ACHN (cell line): ENCODE data around the gene PRRX2.
"Not testable (repeated sequence)": the region's sequence is repeated elsewhere in the genome, so short reads cannot be mapped to it uniquely, and the experiment has no call there.

Experiments
- DNase-seq: peaks from one replicate; pipeline ENCODE4 v3.0.0-alpha.2; 2015
- in situ Hi-C: cut with HindIII; loops from 2 replicates; pipeline ENCODE4 v1.10.0; 2017; ENCODE audit warnings: low sequenced_read_pairs, low pct_ligation_motif_present, low pct_unique_long_range_greater_than_20kb

Gene PRRX2

GRCh38 chr9:129635099-129636065 lies 30.1 kb upstream of the PRRX2 start:
- in situ Hi-C loops, result no loop called here
- no peak for DNase-seq

GRCh38 chr9:129636343-129636742 lies 29.1 kb upstream of the PRRX2 start:
- in situ Hi-C loops, result not testable (repeated sequence)

GRCh38 chr9:129637102-129637501 lies 28.3 kb upstream of the PRRX2 start:
- in situ Hi-C loops, result no loop called here
- DNase-seq, result no peak

More at GRCh38 chr9:129636343-129636742, 29.1 kb upstream of the PRRX2 start:
- DNase-seq, result not testable (repeated sequence)

- in situ Hi-C loops, result no loop called here
- no peak for DNase-seq
Measured at GRCh38 chr9:129637673-129638439, 27.6 kb upstream of the PRRX2 start.

GRCh38 chr9:129639034-129639630 lies 26.3 kb upstream of the PRRX2 start:
- DNase-seq, result no peak
- in situ Hi-C loops, result no loop called here

- in situ Hi-C loops, result no loop called here
- DNase-seq, result no peak
Measured at GRCh38 chr9:129639756-129640085, 25.7 kb upstream of the PRRX2 start.

- in situ Hi-C loops, result no loop called here
- DNase-seq, result no peak
Measured at GRCh38 chr9:129640086-129640870, 25.2 kb upstream of the PRRX2 start.

- DNase-seq, result no peak
- in situ Hi-C loops, result no loop called here
Measured at GRCh38 chr9:129640871-129641749, 24.3 kb upstream of the PRRX2 start.

GRCh38 chr9:129641750-129642585 lies 23.5 kb upstream of the PRRX2 start, which contains the start of gene ASB6:
ASB6 (minus strand) TSS chr9:129642151; CDS start chr9:129641999, 152 bp downstream.
- in situ Hi-C loops, result no loop called here
- peak; percentile 91 for DNase-seq

GRCh38 chr9:129643706-129644105 lies 21.7 kb upstream of the PRRX2 start:
- DNase-seq, result no peak
- in situ Hi-C loops, result no loop called here

- in situ Hi-C loops, result no loop called here
- no peak for DNase-seq
Measured at GRCh38 chr9:129644365-129644764, 21.1 kb upstream of the PRRX2 start.

- in situ Hi-C loops, result no loop called here
- no peak for DNase-seq
Measured at GRCh38 chr9:129644902-129645301, 20.5 kb upstream of the PRRX2 start.

- DNase-seq, result no peak
- in situ Hi-C loops, result no loop called here
Measured at GRCh38 chr9:129646252-129646651, 19.2 kb upstream of the PRRX2 start.

- in situ Hi-C loops, result no loop called here
Measured at GRCh38 chr9:129646654-129647053, 18.8 kb upstream of the PRRX2 start.

GRCh38 chr9:129647635-129648034 lies 17.8 kb upstream of the PRRX2 start:
- in situ Hi-C loops, result no loop called here
- no peak for DNase-seq

More at GRCh38 chr9:129646654-129647053, 18.8 kb upstream of the PRRX2 start:
- no peak for DNase-seq

GRCh38 chr9:129648092-129648763 lies 17.2 kb upstream of the PRRX2 start:
- in situ Hi-C loops, result no loop called here
- DNase-seq, result no peak
